ENCODE results near the gene SREBF2. TPM values are rescaled to one million over a fixed set of nuclear protein-coding genes. Genes with fewer than 3 reads are reported as not detected.

Gene SREBF2
- total RNA-seq, 2 experiments from 2014 or later, result 101 to 105 TPM

GRCh38 chr22:41915035-41915785 is 82.3 kb downstream of the SREBF2 start, which contains the start of gene SHISA8:
Gene SHISA8 (minus strand): TSS chr22:41915074. CDS start chr22:41914667, 407 bp downstream.
- Mint-ChIP-seq H3K36me3 (ENCODE audit: low read depth) (no peaks in the 10 kb centered on the region), H3K4me1 (peaks cover 29% of the 10 kb centered on the region), H3K4me3 (peak within 1 kb of the TSS; percentile 33), H3K9me3 (ENCODE audit: low read depth) (no peaks in the 10 kb centered on the region), H3K27ac (no peak within 1 kb of the TSS), H3K27me3 (peaks cover 47% of the 10 kb centered on the region)
- intact Hi-C loops (cut with DNase I, micrococcal nuclease), result no loop called here
- DNase-seq (peak; percentile 79), ATAC-seq (peak; percentile 51)
- ChIA-PET CTCF (interaction anchor here (0.8 kb wide), 1 partner anchor 10 kb away, joined by 3 read pairs; no protein-coding TSS in a partner anchor), POLR2A (no interaction called here)

GRCh38 chr22:41915786-41916493 is 83.0 kb downstream of the SREBF2 start:
- no peaks in the 10 kb centered on the region for H3K36me3 Mint-ChIP-seq (ENCODE audit: low read depth)
- no peaks in the 10 kb centered on the region for H3K9me3 Mint-ChIP-seq (ENCODE audit: low read depth)

GRCh38 chr22:41916745-41917358 is 83.9 kb downstream of the SREBF2 start:
- intact Hi-C loops (cut with DNase I, micrococcal nuclease), result no loop called here
- ChIA-PET CTCF (interaction anchor here (1.0 to 1.2 kb wide), 2 partner anchors 9 to 117 kb away, joined by 3 to 9 read pairs; no protein-coding TSS in a partner anchor), POLR2A (interaction anchor here (0.6 to 0.8 kb wide), 2 partner anchors 23 to 144 kb away, joined by 3 to 4 read pairs; no protein-coding TSS in a partner anchor)
- peaks cover 24% of the 10 kb centered on the region for H3K4me1 Mint-ChIP-seq
- no peak overlapping the region for H3K4me3 Mint-ChIP-seq
- H3K27me3 Mint-ChIP-seq, result peaks cover 41% of the 10 kb centered on the region
- no peak for DNase-seq
- H3K27ac Mint-ChIP-seq, result no peak overlapping the region
- no peaks in the 10 kb centered on the region for H3K9me3 Mint-ChIP-seq (ENCODE audit: low read depth)
- no peak for ATAC-seq
- no peaks in the 10 kb centered on the region for H3K36me3 Mint-ChIP-seq (ENCODE audit: low read depth)

More at GRCh38 chr22:41915786-41916493, 83.0 kb downstream of the SREBF2 start:
- ATAC-seq (no peak), DNase-seq (no peak)
- H3K4me3 Mint-ChIP-seq, result no peak overlapping the region
- peaks cover 29% of the 10 kb centered on the region for H3K4me1 Mint-ChIP-seq
- intact Hi-C loops (cut with DNase I, micrococcal nuclease), result no loop called here
- no peak overlapping the region for H3K27ac Mint-ChIP-seq
- ChIA-PET CTCF (interaction anchor here (0.8 to 1.2 kb wide), 2 partner anchors 10 to 117 kb away, joined by 3 to 9 read pairs; no protein-coding TSS in a partner anchor), POLR2A (interaction anchor here (0.8 kb wide), 1 partner anchor 24 kb away, joined by 3 read pairs; no protein-coding TSS in a partner anchor)
- H3K27me3 Mint-ChIP-seq, result peaks cover 47% of the 10 kb centered on the region

GRCh38 chr22:41917375-41917902 is 84.5 kb downstream of the SREBF2 start:
- Mint-ChIP-seq H3K4me3 (no peak overlapping the region), H3K27me3 (peaks cover 35% of the 10 kb centered on the region), H3K27ac (no peak overlapping the region), H3K36me3 (ENCODE audit: low read depth) (no peaks in the 10 kb centered on the region), H3K9me3 (ENCODE audit: low read depth) (no peaks in the 10 kb centered on the region), H3K4me1 (peaks cover 24% of the 10 kb centered on the region)
- DNase-seq (no peak), ATAC-seq (no peak)
- ChIA-PET CTCF (interaction anchor here (1.0 kb wide), 1 partner anchor 8 kb away, joined by 3 read pairs; no protein-coding TSS in a partner anchor), POLR2A (interaction anchor here (0.6 kb wide), 1 partner anchor 144 kb away, joined by 4 read pairs; no protein-coding TSS in a partner anchor)
- intact Hi-C loops (cut with DNase I, micrococcal nuclease), result no loop called here

GRCh38 chr22:41917903-41918791 is 85.2 kb downstream of the SREBF2 start:
- ATAC-seq (no peak), DNase-seq (peak; percentile 57)
- peak overlapping the region; percentile 37 for H3K27ac Mint-ChIP-seq
- H3K4me3 Mint-ChIP-seq, result peak overlapping the region; percentile 38
- intact Hi-C loops (cut with DNase I, micrococcal nuclease), result no loop called here
- ChIA-PET POLR2A (no interaction called here), CTCF (no interaction called here)
- H3K4me1 Mint-ChIP-seq, result peaks cover 18% of the 10 kb centered on the region
- H3K27me3 Mint-ChIP-seq, result peaks cover 28% of the 10 kb centered on the region
- no peaks in the 10 kb centered on the region for H3K9me3 Mint-ChIP-seq (ENCODE audit: low read depth)
- H3K36me3 Mint-ChIP-seq (ENCODE audit: low read depth), result no peaks in the 10 kb centered on the region

GRCh38 chr22:41919357-41920224 is 86.7 kb downstream of the SREBF2 start:
- ChIA-PET POLR2A (interaction anchor here (0.9 to 1.3 kb wide), 2 partner anchors 21 to 89 kb away, joined by 3 to 6 read pairs; no protein-coding TSS in a partner anchor), CTCF (interaction anchor here (0.8 to 1.3 kb wide), 2 partner anchors 93 to 222 kb away, joined by 4 to 9 read pairs; no protein-coding TSS in a partner anchor)
- ATAC-seq, result peak; percentile 53
- peak; percentile 68 for DNase-seq
- H3K4me3 Mint-ChIP-seq, result peak overlapping the region; percentile 47
- no peaks in the 10 kb centered on the region for H3K36me3 Mint-ChIP-seq (ENCODE audit: low read depth)
- peak overlapping the region; percentile 19 for H3K27ac Mint-ChIP-seq
- H3K27me3 Mint-ChIP-seq, result peaks cover 24% of the 10 kb centered on the region
- peaks cover 15% of the 10 kb centered on the region for H3K4me1 Mint-ChIP-seq
- intact Hi-C loops (cut with DNase I, micrococcal nuclease), result loop anchor here in 1 of 2 experiments (1.0 kb wide), 1 partner anchor 21 kb away; no protein-coding TSS in a partner anchor
- no peaks in the 10 kb centered on the region for H3K9me3 Mint-ChIP-seq (ENCODE audit: low read depth)

- H3K27me3 Mint-ChIP-seq, result peaks cover 23% of the 10 kb centered on the region
- ATAC-seq (no peak), DNase-seq (no peak)
- ChIA-PET CTCF (no interaction called here), POLR2A (no interaction called here)
- no peak overlapping the region for H3K27ac Mint-ChIP-seq
- no peaks in the 10 kb centered on the region for H3K36me3 Mint-ChIP-seq (ENCODE audit: low read depth)
- H3K9me3 Mint-ChIP-seq (ENCODE audit: low read depth), result no peaks in the 10 kb centered on the region
- H3K4me1 Mint-ChIP-seq, result peaks cover 18% of the 10 kb centered on the region
- H3K4me3 Mint-ChIP-seq, result no peak overlapping the region
- intact Hi-C loops (cut with DNase I, micrococcal nuclease), result no loop called here
Measured at GRCh38 chr22:41920271-41920976, 87.5 kb downstream of the SREBF2 start.

- Mint-ChIP-seq H3K27me3 (peaks cover 9% of the 10 kb centered on the region), H3K4me1 (peaks cover 22% of the 10 kb centered on the region), H3K9me3 (ENCODE audit: low read depth) (no peaks in the 10 kb centered on the region), H3K4me3 (no peak overlapping the region), H3K27ac (no peak overlapping the region), H3K36me3 (ENCODE audit: low read depth) (no peaks in the 10 kb centered on the region)
- ATAC-seq, result no peak
- no peak for DNase-seq
- intact Hi-C loops (cut with DNase I, micrococcal nuclease), result no loop called here
- ChIA-PET CTCF (interaction anchor here (0.7 to 2.5 kb wide), 2 partner anchors 10 to 93 kb away, joined by 3 to 9 read pairs; no protein-coding TSS in a partner anchor), POLR2A (no interaction called here)
Measured at GRCh38 chr22:41922328-41922727, 89.4 kb downstream of the SREBF2 start.

GRCh38 chr22:41922940-41923594 is 90.2 kb downstream of the SREBF2 start:
- ATAC-seq (no peak), DNase-seq (no peak)
- H3K9me3 Mint-ChIP-seq (ENCODE audit: low read depth), result no peaks in the 10 kb centered on the region
- peaks cover 7% of the 10 kb centered on the region for H3K27me3 Mint-ChIP-seq
- POLR2A ChIA-PET, result no interaction called here
- peaks cover 21% of the 10 kb centered on the region for H3K4me1 Mint-ChIP-seq
- intact Hi-C loops (cut with DNase I, micrococcal nuclease), result no loop called here
- CTCF ChIA-PET, result interaction anchor here (0.7 to 2.5 kb wide), 5 partner anchors 10 to 226 kb away, joined by 3 to 9 read pairs (median 4); no protein-coding TSS in a partner anchor
- no peaks in the 10 kb centered on the region for H3K36me3 Mint-ChIP-seq (ENCODE audit: low read depth)
- no peak overlapping the region for H3K27ac Mint-ChIP-seq
- no peak overlapping the region for H3K4me3 Mint-ChIP-seq
